Measurements from ENCODE around the gene SHANK3. TPM values are rescaled to one million over a fixed set of nuclear protein-coding genes. Genes with fewer than 3 reads are reported as not detected.

SHANK3 gene
- total RNA-seq, 6 experiments from 2014 or later: 0.65 to 0.97 (median 0.68) TPM

- peaks cover 6% of the 10 kb centered on the region for H3K27me3 Mint-ChIP-seq (ENCODE audit: insufficient read depth)
- DNase-seq: no peak
- no peak overlapping the region for H3K4me3 Mint-ChIP-seq
- no peaks in the 10 kb centered on the region for H3K36me3 Mint-ChIP-seq (ENCODE audit: low read depth)
- TF ChIP-seq, protein P1, sequence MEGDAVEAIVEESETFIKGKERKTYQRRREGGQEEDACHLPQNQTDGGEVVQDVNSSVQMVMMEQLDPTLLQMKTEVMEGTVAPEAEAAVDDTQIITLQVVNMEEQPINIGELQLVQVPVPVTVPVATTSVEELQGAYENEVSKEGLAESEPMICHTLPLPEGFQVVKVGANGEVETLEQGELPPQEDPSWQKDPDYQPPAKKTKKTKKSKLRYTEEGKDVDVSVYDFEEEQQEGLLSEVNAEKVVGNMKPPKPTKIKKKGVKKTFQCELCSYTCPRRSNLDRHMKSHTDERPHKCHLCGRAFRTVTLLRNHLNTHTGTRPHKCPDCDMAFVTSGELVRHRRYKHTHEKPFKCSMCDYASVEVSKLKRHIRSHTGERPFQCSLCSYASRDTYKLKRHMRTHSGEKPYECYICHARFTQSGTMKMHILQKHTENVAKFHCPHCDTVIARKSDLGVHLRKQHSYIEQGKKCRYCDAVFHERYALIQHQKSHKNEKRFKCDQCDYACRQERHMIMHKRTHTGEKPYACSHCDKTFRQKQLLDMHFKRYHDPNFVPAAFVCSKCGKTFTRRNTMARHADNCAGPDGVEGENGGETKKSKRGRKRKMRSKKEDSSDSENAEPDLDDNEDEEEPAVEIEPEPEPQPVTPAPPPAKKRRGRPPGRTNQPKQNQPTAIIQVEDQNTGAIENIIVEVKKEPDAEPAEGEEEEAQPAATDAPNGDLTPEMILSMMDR (IDR thresholded peaks at IDR 0.05): no peak
- no peaks in the 10 kb centered on the region for H3K4me1 Mint-ChIP-seq (ENCODE audit: low read depth)
- H3K27ac Mint-ChIP-seq: no peak overlapping the region
- H3K9me3 Mint-ChIP-seq: no peaks in the 10 kb centered on the region
These were observed 28.4 kb downstream of the SHANK3 start for GRCh38 chr22:50701076-50701419.

DNA sequence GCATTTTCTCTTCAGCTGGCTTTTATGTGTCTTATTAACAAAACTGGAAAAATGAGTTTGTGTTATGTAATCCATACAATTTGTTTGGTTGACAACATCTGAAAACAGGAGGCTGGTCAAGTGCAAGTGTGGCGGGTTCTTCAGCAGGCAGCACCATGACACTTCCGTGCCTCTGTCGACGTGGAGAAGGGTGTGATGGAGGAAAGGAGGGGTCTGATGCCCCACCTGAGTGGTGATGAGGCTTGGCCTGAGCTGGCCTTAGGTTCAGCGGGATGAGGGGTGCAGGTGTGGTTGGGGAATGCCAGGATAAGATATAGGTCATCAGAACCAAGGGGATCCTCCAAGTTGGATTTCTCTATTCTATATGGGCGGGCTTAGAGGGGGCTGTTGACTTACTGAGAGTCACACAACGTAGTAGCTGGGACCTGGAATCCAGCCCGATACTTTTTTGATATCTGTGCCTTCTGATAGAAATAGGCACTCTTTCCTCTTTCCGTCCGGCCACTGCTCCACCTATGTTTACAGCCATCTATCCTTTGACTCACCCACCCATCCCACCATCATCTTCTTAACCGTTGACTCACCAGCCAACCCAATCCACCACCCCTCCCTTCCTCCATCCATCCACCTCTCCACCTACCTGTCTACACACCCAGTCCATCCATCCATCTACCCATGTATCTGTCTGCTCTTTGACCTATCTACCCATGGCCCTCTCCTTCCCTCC is 29.0 kb downstream of the SHANK3 start:
- H3K36me3 Mint-ChIP-seq (ENCODE audit: low read depth): no peaks in the 10 kb centered on the region
- TF ChIP-seq, protein P1 (IDR thresholded peaks at IDR 0.05): no peak
- H3K27me3 Mint-ChIP-seq (ENCODE audit: insufficient read depth): peaks cover 6% of the 10 kb centered on the region
- no peak overlapping the region for H3K27ac Mint-ChIP-seq
- no peaks in the 10 kb centered on the region for H3K9me3 Mint-ChIP-seq
- DNase-seq: no peak
- no peaks in the 10 kb centered on the region for H3K4me1 Mint-ChIP-seq (ENCODE audit: low read depth)
- H3K4me3 Mint-ChIP-seq: no peak overlapping the region

DNA sequence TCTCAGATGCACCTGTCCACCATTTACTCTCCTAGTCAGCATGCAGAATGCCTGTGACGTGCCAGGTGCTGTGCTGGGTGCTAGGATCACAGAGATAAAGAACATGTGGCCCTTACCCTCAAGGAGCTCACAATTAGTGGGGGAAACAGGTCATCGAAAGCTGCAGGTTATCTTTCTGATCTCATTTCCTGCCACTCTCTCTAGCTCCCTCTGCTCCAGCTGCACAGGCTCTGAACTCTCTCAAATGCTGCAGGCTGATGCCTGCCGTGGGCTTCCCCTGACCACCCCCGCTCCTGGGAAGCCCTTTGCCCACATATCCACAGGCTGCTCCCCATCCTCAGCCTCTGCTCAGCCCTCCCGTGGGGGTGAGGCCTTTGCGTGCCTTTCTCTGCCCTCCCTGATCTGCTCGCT is 29.6 kb downstream of the SHANK3 start:
- no peak overlapping the region for H3K4me3 Mint-ChIP-seq
- peaks cover 8% of the 10 kb centered on the region for H3K27me3 Mint-ChIP-seq (ENCODE audit: insufficient read depth)
- H3K9me3 Mint-ChIP-seq: no peaks in the 10 kb centered on the region
- H3K27ac Mint-ChIP-seq: no peak overlapping the region
- no peak for DNase-seq
- TF ChIP-seq, protein P1 (IDR thresholded peaks at IDR 0.05): no peak
- H3K36me3 Mint-ChIP-seq (ENCODE audit: low read depth): no peaks in the 10 kb centered on the region
- no peaks in the 10 kb centered on the region for H3K4me1 Mint-ChIP-seq (ENCODE audit: low read depth)

- H3K36me3 Mint-ChIP-seq (ENCODE audit: low read depth): no peaks in the 10 kb centered on the region
- H3K4me1 Mint-ChIP-seq (ENCODE audit: low read depth): no peaks in the 10 kb centered on the region
- no peaks in the 10 kb centered on the region for H3K9me3 Mint-ChIP-seq
- no peak overlapping the region for H3K4me3 Mint-ChIP-seq
- H3K27me3 Mint-ChIP-seq (ENCODE audit: insufficient read depth): peaks cover 9% of the 10 kb centered on the region
- TF ChIP-seq, protein P1 (IDR thresholded peaks at IDR 0.05): no peak
- DNase-seq: no peak
- H3K27ac Mint-ChIP-seq: no peak overlapping the region
These were observed 30.4 kb downstream of the SHANK3 start for GRCh38 chr22:50702821-50703725.

DNA sequence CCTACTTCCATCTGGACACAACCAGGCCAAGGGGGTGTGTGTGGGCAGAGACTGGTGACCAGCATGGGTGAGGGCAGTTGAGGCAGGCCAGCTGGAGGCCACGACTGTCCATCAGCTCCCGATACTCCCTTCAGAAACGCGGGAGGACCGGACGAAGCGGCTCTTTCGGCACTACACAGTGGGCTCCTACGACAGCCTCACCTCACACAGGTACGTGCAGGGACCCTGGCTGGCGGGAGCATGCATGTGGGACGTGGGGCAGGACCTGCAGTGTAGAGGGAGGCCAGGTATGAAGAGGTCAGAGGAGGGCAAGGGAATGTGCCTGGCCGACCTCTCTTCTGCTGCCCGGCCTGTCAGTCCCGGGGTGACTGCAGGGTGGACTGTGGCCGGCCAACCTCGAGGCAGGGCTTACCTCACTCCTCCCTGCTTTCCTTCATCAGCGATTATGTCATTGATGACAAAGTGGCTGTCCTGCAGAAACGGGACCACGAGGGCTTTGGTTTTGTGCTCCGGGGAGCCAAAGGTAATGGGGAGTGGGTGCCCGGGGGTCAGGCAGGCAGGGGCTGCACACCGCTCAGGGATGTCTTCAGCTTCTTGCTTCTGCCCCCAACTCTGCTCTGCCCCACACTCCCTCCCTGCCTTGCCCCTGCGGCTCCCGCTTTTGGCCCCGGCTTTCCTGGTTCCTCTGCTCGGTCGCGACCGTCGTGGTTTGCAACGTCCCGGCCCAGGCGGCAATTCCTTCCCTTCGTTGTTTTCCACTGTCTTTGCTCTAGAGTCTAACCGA is 31.3 kb downstream of the SHANK3 start:
- TF ChIP-seq, protein P1 (IDR thresholded peaks at IDR 0.05): no peak
- H3K4me3 Mint-ChIP-seq: no peak overlapping the region
- DNase-seq: no peak
- H3K4me1 Mint-ChIP-seq (ENCODE audit: low read depth): no peaks in the 10 kb centered on the region
- H3K27me3 Mint-ChIP-seq (ENCODE audit: insufficient read depth): peaks cover 9% of the 10 kb centered on the region
- H3K36me3 Mint-ChIP-seq (ENCODE audit: low read depth): no peaks in the 10 kb centered on the region
- no peak overlapping the region for H3K27ac Mint-ChIP-seq
- H3K9me3 Mint-ChIP-seq: no peaks in the 10 kb centered on the region
